Measurements from ENCODE around the gene PHRF1.

Gene PHRF1

DNA sequence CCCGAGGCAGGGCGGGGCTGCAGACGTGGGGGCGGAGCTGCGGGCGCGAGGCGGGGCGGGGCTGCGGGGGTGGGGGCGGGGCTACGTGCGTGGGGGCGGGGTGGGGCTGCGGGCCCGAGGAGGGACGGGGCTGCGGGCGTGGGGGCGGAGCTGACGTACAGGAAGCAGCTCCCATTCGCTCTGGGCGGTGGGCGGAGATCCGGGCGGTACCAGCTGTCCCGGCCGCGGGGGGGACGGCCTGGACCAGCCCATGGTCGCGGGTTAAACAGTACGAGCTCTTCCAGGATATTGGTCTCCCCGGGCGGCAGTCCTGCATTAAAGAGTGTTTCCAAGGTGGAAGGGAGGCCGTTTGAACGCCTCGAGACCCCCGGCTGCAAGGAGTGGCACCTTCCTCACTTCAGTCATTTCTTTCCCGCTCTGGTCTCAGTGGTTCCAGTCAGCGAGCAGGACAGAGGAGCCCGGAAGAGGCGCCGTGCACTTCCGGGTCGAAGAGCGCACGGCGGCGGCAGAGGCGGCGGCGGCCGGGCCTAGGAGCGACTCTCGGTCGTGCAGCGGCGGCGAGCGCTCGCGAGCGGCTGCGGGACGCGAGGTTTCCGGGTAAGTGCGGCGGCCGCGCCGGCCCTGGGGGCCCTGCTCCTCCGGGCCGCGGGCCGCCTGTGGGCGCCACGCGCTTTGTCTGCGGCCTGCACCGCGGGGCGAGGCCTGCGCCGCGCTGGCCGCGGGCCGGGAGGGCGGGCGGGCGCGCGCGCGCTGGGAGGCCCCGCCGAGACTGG, at the start of gene PHRF1:
PHRF1 (plus strand) TSS at position 475 of the 773 bp plus-strand sequence. CDS start 5,043 bp downstream, outside the sequence.
- no peak for FAIRE-seq
- DNase-seq (ENCODE audit: low spot score) = peak; percentile 83

GRCh38 chr11:528166-528814, 48.0 kb upstream of the PHRF1 start:
- FAIRE-seq (no peak), DNase-seq (ENCODE audit: low spot score) (no peak)

DNA sequence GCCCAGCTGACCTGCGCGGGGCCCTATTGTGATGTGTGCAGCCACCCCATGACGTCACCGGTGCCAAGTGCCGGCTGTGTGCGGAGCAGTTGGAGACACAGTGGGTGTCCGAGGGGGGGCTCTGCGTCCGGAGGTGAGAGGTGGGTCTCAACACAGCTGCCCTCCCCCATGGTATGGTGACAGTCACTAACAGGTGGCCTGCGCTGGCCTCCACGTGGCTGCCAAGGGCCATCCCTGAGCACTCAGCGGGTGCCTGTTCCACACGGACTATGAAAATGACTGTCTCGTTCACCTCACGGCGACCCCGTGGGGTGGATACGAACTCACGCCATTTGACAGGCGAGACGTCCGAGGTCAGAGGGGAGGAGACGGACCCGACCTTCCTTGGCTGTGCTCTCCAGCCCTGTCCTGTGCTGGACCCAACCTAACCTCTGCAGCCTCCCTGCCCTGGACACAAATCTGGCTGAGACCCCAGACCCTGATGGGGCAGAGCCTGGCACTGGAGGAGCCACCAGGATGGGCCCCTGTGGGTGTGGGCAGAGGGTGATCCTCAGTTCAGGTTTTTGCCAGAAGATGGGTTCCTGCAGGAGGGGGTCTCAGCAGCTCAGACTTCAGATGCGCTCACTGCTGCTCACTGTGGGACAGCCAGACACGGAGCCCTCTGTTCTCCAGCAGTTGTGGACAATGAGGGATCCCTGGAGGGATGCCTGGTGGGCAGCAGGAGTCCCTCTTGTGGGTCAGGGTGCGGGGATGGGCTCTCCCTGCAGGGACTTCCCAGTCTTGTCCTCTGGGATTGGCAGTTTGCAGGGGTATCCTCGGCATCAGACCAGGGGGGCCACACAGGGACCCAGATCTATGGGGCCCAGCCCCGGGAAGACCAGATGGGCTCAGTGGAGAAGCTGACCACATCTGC, 47.2 kb upstream of the PHRF1 start:
- DNase-seq (ENCODE audit: low spot score) (no peak), FAIRE-seq (no peak)

GRCh38 chr11:529728-530411, 46.4 kb upstream of the PHRF1 start:
- no peak for FAIRE-seq
- no peak for DNase-seq (ENCODE audit: low spot score)

DNA sequence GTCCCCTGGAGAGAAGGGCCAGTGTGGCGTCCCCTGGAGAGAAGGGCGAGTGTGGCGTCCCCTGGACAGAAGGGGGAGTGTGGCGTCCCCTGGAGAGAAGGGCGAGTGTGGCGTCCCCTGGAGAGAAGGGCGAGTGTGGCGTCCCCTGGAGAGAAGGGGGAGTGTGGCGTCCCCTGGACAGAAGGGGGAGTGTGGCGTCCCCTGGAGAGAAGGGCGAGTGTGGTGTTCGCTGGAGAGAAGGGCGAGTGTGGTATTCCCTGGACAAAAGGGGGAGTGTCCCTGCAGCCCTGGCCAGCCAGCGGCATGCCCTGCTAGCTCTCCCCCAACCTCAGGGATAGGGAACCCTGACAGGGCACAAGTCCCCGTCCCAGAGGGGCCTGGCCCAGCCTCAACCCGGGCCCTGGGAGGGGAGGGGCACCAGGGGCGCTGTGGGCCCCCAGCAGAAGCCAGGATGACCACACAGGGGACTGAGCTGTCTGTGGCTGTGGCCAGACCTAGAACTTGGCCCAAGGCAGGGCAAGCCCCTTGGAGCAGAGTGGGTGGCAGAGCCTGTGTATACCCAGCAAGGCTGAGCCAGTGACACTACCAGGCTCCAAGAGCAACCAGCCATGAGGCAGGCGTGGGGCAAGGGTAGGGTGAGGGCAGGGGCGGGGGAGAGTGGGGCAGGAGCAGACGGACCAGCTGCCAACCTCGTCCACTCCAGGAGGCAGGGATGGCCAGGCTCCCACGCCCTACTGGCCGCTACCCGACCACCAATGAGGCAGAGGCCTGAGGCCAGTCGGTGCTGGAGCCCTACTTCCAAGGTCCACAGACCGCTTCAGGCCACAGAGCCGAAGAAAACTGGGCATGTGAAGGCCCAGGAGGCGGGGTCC, 45.1 kb upstream of the PHRF1 start:
- DNase-seq (ENCODE audit: low spot score) (no peak), FAIRE-seq (no peak)

DNA sequence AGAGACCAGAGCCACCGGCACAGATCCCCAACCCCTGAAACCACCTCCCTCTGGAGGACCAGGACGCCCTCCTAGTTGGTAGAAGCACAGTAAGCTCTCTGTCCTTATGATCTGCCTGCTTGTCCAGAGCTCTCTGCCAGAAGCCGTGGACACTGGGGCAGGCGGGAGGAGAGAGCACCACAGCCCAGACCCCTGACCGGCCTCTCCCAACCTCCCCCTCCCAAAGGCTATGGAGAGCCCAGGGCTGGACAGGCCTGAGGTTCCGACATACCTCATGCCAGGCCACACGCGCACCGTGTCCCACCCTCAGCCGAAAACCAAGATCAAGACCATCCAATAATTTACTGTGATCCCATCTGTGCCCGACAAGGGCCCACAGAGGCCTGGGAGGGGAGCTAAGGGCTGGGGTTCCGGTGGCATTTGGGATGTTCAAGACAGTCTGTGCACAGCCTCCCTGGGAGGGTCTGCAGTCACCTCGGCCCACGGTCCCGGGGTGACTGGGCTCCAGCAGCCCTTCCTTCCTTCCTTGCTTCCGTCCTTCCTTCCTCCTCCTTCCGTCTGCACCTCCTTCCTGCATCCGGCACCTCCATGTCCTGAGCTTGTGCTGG, 44.2 kb upstream of the PHRF1 start:
- DNase-seq (ENCODE audit: low spot score) (no peak), FAIRE-seq (no peak)

DNA sequence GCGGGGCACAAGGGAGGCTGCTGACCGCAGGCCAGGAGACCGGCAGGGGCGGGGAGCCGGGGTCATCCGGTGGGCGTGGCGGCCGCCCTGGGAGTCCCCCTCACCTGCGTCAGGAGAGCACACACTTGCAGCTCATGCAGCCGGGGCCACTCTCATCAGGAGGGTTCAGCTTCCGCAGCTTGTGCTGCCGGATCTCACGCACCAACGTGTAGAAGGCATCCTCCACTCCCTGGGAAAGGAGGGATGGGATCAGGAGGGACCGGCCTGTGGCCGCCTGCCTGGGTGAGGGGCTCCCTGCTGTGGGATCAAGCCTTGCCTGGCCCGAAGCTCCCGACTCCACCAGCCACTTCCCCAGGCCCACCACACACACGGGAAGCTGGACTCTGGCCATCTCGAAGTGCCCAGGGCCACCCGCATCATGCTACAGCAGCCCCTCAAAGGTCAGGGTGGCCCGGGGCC, 43.7 kb upstream of the PHRF1 start:
- DNase-seq (ENCODE audit: low spot score) (no peak), FAIRE-seq (no peak)

DNA sequence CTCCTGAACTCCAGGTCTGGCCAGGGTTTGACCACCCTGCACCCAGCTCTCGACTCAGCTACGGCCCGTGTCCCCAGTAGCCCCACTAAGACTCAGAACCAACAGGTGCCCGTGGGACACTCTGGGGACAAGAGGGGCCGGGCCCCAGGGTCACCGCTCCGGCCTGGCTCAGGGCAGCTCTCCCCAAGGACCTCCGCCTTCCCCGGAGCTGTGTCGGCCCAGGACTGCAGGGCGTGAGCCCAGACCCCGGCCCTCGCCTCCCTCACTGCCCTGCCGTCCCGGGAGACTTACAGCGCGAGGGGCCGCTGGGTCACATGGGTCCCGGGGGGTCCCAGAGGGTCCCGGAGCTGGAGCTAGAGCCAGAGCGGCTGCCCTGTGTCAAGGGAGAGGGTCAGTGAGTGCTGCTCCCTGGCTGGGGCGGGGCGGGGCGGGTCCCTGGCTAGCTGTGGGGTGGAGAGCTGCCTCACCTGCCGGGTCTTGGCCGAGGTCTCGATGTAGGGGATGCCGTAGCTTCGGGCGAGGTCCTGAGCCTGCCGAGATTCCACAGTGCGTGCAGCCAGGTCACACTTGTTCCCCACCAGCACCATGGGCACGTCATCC, 43.2 kb upstream of the PHRF1 start:
- FAIRE-seq = no peak

GRCh38 chr11:533586-534395, 42.5 kb upstream of the PHRF1 start:
- DNase-seq (ENCODE audit: low spot score) (no peak), FAIRE-seq (no peak)

More for the DNA sequence above, 43.2 kb upstream of the PHRF1 start:
- DNase-seq (ENCODE audit: low spot score) = no peak

DNA sequence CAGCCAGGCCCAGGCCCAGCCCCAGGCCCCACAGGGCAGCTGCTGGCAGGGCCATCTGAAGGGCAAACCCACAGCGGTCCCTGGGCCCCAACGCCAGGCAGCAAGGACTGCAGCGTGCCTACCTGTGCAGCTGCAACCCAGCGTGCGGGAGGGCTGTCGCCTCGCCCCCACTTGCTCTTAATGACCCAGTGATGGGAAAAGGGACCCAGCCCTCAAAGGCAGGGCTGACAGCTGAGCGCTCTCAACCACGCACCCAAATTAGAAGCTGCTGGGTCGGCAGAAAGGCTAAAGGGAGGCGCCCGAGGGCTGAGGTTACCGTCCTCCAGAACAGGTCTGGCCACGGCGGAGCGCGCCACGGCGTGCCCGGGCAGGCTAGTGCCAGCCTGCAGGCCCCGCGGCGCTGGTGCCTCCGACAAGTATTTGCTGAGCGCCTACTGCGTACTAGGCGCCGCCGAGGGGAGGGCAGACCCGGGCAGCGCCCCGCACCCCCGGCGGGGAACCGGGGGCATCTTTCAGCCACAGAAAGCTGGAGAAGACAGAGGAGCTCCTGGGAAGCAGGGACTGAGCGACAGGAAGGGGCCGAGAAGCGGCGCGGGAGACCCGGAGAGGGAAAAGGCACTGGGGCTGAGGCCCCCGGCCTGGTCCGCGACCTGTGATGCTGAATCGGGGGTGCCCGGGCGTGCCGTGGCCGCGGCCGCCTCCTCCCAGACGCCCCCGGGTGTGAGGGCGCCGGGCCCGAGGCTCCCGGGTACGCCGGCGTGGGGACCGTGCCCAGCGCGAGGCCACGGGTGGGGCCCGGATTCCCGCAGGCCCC, 41.7 kb upstream of the PHRF1 start:
- DNase-seq (ENCODE audit: low spot score) = no peak
- FAIRE-seq = no peak

- no peak for FAIRE-seq
Measured at GRCh38 chr11:535210-535518, 41.1 kb upstream of the PHRF1 start.

GRCh38 chr11:535519-536454, 40.5 kb upstream of the PHRF1 start, which contains the start of gene HRAS:
TSS of gene HRAS (minus strand) at chr11:535576.
- FAIRE-seq (no peak), DNase-seq (ENCODE audit: low spot score) (peak; percentile 78)

More at GRCh38 chr11:535210-535518, 41.1 kb upstream of the PHRF1 start:
- no peak for DNase-seq (ENCODE audit: low spot score)

GRCh38 chr11:536841-537621, 39.2 kb upstream of the PHRF1 start, which contains the start of gene LRRC56:
TSS of gene LRRC56 (plus strand) at chr11:537527. CDS start at chr11:540685, 3,158 bp downstream.
- no peak for FAIRE-seq
- DNase-seq (ENCODE audit: low spot score) = no peak

GRCh38 chr11:537622-538430, 38.4 kb upstream of the PHRF1 start:
- DNase-seq (ENCODE audit: low spot score) = no peak
- FAIRE-seq = no peak
